HG03135 (cell line): ENCODE measurements around the gene NEUROG3.
"Not testable (repeated sequence)": the region's sequence is repeated elsewhere in the genome, so short reads cannot be mapped to it uniquely, and the experiment has no call there.

ENCODE experiments used
- ATAC-seq: cut with Tn5 transposase; IDR thresholded peaks from one replicate; pipeline ENCODE4 v1.9.1; 2021; ENCODE audit warnings: mild to moderate bottlenecking, moderate library complexity; ENCODE audit not compliant: unreplicated experiment

NEUROG3 gene

DNA sequence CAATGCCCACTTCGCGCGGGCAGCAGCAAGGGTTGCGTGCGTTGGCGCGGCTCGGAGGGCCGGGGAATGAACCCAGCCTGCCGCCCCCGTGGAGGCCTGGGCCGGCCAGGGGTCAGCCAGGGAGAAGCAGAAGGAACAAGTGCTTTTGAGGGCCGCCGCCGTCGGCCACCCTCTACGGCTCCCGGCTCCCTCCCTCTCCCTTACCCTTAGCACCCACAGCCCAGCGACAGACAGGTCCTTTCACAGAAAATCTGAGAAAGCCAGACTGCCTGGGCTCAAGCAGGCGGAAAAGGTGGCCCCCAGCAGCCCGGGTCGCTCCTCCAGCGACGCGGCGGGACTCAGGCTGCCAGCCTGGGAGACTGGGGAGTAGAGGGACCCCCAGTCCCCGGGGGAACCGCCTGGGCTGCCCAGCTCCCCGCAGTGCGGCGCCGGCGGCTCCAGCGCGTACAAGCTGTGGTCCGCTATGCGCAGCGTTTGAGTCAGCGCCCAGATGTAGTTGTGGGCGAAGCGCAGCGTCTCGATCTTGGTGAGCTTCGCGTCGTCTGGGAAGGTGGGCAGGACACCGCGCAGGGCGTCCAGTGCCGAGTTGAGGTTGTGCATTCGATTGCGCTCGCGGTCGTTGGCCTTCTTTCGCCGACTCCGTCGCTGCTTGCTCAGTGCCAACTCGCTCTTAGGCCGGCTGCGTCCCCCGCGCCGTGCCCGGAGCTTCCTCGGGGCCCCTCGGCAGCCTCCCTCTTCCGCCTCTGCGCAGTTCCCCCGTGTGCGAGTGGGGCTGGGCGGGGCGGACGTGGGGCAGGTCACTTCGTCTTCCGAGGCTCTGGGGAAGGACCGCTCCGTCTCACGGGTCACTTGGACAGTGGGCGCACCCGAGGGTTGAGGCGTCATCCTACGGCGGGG is 815 bp downstream of the NEUROG3 start:
- no peak for ATAC-seq

DNA sequence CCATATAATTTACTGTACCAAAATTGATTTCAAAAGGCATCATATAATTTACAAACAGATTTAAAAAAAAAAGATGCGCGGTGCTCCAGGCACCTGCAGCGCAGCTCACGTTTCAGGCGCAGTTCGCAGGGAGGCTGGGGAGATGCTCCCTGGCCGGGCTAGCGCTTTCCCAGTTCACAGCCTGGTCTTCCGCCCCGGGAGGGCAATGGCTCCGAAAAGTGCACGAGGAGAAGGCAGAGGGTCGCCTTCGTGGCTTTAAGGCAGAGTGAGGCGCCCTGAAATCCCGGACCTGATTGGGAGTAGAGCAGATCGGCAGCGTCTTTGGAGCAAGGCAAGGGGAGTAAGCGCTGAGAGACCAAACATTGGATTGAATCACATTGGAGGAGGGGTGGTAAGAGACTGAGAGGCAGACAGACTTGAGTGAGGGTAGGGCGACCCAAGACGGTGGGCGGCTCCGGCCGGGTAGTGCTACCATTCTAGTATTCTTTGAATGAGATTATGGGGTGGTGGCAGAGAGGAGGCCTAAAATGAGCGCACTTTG is 1.5 kb downstream of the NEUROG3 start:
- no peak for ATAC-seq

DNA sequence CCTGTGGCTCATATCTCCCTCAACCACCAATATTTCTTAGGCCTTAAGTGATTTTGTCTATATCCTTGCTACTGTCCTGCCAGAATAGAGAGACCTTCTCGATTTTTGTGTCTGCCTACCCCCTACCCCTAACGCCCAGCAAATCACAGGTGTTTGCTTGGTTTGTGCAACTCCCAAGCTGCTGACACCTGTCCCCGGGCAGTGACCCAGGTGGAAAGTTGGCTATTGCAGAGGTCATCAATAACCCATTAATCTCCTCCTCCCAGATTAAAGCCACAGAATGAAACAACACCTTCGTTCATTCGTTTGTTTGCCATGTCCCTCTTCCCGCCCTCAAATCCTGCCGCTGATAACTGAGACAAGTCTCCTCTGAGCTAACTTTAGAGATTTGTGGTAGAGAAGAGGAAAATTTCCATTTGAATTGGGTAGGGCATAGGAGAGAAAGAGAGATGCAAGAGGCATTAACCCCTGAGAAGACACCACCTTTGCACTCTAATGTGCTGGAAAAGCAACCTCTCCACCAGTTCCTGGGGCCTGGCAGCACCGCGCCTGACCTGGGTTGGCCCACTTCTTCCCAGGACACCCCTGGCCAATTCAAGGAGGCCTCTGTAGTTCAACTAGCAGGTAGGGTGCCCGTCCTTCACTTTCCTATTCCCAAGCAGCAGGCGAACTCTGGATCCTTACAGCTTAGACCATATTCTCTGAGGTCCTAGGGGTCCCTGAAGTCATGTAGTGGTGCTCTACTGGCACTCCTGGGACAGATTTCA is 3.0 kb downstream of the NEUROG3 start:
- no peak for ATAC-seq

DNA sequence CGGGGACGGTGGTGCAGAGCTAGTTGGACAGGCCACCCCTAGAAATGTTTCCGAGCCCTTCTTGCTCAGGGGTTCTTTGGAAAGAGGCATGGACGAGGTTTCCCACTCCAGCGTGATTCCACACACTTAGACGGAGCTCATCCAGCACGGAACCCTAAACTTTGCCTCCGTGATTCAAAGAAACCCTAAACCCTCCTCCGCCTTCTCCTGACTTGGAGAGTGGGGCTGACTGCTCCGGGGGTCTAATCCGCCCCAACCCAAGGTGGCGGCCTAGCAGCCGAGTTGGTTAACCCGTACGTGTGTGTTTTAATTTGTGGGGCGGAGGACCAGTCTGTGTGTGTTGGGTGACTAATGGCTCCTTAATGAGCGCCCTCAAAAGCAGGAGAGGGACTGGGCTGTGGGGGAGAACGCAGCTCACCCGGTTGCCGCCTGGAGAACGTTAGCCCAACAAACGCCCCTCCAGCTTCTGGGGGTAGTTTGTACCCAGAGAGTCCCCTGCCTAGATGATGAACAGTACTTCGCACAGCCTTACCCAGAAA is 3.8 kb downstream of the NEUROG3 start:
- ATAC-seq: no peak

DNA sequence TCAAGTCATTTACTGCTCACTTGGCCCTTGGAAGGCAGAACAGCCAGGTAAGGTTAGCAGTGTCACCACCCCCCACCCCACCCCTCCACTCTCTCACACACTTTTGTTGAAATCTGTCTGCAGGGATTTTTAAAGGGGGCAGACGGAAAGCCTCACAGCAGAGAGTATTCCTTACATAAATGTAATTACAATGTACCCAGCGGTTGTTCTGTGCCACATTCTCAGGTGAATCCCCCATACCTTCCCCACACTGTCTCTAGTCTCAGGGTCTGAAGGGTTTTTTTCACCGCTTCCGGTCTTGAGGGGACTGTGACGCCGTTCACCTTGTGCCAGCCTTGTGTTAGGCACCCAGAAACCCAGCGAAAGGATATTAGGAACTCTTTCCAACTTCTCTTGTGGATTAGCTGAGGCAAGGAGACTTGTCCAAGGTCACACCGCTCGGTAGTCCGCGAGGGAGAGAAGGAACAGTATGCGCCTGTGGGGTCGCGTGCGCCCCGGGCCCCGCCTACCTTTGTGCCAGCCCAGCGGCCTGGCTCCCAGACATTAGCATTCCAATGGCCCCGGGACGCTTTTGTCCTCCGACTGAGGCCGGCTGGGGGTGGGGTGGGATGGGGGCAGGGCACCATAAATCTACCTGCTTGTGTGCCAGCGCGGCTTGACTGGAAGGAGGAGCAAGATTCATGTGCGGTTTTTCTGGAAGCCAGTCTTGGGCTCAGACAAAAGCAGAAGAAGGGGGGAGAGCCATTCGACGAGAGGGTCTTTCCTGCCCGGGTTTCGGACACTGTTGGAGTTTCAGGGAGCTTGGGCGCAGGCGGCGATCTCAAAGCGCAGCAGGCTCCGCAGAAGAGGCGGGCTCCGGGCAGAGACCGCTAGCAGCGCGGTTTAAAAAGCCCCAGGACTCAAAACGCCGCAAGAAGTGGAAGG is 4.5 kb downstream of the NEUROG3 start:
- no peak for ATAC-seq

DNA sequence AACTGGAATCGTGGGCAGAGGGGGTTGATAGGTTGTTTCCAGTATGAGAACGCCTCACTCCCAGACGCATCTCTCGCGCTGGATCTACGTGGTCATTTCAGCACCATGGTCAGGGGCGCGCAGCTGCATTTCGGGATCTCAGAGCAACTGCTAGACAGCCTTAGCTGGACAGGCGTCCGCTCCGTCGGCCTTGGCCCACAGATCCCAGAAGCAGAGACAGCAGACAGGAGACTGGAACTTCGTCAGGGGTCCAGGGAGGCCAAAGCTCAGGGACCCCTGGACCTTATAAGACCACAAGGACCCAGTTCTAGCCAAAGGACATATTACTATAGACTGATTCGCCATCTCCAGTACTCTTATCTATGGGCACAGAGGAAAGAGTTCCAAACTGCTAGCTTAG is 5.3 kb downstream of the NEUROG3 start:
- ATAC-seq: no peak

DNA sequence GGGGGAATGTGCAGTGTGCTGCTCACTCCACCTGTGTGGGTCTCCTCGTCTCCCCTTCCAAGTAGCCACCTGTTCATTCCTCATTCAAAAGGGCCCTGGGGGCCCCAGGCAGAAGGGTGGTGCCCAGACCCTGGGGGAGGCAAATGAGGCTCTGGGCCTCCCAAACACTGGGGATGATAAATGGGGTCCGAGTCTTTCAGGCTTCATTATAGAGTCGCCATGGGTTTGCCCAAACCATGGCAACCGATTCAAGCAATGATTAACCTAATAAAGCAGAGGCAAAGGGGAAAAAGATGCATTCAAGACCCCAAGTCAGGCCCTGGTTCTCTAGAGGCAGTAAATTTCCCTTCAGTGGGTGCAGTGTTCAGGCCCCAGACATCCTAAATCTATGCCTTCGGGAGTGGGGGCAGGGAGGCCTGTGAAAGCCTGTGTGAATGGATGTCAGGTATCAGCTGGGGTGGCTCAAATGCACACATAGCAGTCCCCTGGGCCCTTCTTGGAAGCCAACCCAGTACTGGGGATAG is 10.4 kb downstream of the NEUROG3 start:
- ATAC-seq: no peak

DNA sequence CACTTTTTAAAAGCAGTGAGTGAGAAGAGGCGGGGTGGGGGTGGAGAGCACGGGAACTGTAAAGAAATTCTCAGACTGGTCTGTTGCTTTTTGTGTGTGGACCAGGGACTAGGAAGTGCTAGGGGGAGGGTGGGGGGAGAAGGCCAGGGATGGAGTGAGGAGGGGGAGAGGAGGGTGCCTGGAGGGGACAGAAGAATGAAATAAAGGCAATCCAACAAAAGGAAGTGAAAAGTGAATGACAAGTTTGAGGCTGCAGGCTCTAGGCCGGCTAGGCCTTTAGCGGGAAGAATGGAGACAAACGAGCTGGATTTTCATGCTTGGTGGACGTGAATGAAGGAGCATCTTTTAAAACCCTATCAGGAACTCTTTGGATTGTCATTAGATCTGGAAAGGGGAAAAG is 13.7 kb downstream of the NEUROG3 start:
- ATAC-seq: no peak

DNA sequence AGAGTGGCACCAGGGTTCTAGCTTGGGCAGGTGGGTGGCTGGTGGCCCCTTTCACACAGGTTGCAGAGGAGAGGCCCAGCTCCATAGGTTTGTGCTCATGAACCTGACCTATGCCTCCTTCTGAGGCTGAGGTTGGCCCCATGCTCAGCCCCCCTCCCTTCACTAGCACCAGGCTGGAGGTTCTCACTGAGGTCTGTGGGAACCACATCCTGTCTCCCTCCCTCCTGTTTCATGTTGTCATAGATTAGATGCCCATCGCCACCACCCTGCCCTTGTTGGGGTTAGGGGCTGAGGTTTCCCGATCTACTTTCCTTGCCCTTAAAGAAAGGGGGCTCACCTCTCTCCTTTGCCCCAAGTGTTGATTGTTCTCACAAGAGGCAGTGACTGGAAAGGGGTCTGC is 14.7 kb downstream of the NEUROG3 start:
- ATAC-seq: no peak

DNA sequence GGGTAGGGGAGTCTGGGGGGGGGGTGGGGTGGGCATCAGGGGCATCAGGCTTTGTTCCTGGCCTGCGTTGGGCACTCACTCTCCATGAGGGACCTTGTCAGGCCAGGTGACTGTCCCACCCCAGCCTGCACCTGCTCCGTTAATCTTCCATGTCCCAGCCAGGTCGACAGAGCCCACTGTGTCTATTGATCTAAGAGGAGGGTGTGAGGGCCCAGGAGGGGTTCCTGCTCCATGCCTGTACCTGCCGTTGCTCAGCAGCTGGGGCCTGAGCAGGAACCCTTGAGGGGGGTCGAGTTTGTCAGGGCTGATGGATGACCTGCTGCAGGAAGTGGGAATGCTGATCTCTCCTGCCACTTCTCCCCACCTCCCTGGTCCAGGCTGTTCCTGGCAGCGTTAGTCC is 18.6 kb downstream of the NEUROG3 start:
- no peak for ATAC-seq

DNA sequence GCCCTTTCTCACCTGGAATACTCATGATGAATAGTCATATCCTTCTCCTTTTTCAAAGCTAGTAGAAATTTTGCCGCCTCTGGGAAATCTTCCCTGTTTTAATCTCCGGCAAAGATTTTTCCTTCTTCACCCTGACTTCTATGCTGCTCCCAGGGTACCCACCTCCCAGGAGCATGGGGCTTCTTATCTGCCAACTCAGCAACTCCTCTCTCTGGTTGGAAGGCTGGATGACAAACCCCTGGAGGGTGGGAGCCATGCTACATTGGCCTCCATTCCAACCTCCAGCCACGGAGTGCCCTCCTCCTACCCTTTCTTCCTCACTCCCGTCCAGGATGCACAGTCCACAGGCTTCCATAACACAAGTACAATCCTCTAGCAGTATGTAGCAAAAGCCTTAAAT is 19.9 kb downstream of the NEUROG3 start:
- ATAC-seq: no peak

DNA sequence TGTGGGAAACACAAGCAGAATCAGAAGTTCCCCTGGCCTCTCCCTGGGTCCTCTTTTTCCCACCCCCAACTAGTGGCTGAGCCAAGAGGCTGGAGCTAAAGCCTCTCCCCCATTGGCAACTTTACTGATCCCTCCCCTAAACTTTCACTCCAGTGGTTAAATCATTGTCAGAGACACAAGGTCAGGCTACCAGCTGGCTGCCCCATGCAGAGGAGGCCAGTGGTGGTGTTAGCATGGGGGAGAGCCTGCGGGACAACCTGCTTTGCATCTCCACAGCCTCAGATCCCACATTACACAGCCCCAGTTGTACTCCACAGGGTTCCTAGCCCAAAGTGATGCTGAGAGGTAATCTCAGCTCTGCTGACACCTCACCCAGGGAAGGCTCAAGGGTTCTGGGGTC is 21.0 kb downstream of the NEUROG3 start:
- no peak for ATAC-seq

DNA sequence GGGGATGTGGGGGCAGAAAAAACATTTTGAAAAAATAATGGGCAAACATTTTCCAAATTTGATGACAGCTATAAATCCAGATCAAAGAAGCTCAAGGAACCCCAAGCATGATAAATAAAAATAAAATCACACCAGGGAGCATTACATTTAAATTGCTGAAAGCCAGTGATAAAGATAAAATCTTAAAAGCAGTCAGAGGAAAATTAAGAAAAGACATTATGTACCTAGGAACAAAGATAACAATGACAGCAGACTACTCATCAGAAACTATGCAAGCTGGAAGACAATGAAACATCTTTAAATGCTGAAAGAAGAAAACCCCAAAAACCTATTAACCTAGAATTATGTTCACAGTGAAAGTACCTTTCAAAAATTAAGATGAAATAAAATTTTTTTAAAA is 23.3 kb downstream of the NEUROG3 start:
- ATAC-seq: no peak

DNA sequence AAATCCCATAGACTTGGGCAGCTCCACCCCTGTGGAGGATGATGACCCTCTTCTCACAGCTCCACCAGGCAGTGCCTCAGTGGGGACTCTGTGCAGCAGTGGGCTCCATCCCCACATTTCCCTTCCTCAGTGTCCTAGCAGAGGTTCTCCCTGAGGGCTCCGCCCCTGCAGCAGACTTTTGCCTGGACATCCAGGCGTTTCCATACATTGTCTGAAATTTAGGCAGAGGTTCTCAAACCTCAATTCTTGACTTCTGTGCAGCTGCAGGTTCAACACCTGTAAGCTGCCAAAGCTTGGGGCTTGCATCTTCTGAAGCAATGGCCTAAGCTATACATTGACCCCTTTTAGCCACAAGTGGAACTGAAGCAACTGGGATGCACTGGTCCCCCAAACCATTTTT is 31.8 kb downstream of the NEUROG3 start:
- ATAC-seq: no peak

DNA sequence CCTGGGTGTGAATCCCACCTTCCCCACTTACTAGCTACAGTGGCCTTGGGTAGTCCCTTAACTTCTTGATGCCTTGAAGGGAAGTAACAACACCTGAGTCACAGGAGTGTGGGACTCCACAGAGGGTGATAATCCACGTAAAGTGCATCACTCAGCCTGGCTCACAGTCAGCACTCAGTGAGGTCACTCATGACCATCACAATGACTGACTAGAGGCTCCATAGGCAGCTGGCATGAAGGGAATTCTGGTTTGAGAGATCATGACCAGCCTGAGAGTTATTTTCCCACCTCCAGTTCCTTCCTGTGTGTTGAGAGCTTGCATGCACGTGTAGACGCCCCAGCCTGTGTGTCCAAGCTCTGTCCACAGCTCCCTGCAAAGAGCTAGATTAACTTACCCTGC is 34.8 kb downstream of the NEUROG3 start:
- ATAC-seq: no peak

DNA sequence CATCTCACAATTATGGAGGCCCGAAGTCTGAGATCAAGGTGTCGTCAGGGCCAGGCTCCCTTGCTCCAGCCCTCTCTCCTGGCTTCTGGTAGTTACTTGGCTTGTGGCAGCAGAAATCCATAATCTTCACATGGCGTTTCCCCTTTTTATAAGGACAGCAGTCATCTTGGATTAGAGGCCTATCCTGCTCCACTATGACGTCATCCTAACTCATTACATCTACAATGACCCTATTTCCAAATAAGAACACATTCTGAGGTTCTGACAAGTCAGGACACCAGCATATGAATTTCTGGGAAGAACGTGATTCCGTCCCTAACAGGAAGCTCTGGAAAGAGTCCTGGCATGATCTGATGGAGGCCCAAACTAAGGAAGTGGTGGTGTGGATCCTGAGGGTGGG is 35.8 kb downstream of the NEUROG3 start:
- ATAC-seq: no peak

DNA sequence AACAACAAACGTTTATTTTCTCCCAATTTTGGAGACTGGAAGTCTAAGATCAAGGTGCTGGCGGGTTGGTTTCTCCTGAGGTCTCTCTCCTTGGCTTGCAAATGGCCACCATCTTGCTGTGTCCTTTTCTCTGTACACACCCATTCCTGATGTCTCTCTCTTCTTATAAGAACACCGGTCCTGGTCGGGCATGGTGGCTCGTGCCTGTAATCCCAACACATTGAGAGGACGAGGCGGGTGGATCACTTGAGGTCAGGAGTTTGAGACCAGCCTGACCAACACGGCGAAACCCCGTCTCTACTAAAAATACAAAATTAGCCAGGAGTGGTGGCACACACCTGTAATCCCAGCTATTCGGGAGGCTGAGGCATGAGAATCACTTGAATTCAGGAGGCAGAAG is 36.7 kb downstream of the NEUROG3 start:
- not testable (repeated sequence) for ATAC-seq

DNA sequence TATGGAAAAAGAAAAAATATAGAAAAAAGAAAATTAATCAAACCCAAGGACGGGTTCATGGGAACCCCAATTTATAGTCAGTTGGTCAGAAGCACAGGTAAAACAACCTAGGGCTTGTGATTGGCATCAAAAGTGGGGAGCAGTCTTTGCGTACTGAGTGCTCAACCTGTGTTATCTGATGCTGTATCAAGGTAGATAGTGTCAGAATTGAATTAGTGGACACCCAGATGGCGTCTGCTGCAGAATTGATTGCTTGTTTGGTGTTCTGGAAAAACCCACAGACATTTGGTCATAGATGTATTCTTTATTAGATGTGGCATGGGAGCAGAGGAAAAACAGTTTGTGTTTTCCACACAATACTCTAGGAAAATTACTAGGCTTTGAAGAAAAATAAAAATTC is 39.6 kb downstream of the NEUROG3 start:
- no peak for ATAC-seq

DNA sequence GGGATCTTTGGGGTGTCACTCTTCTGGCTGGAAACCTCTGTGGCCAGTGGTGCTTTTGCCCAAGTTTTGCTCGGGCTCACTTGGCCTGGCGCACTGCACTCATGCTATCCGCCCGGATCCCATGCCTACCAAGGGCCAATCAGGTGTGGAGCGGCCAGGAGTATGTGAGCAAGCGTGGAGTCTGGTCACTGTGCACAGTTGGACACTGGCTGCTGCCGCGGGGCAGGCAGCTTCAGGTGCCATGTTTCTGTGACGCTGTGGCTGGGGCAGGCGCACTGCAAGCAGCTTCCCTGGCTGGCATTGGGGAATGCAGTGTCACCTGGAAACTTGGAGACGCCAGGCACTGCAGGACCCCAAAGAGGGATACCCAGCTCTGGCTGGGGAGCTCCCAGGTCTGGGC is 45.3 kb downstream of the NEUROG3 start:
- no peak for ATAC-seq
